ENCODE data around the gene OSGIN1. TPM values are rescaled to one million over a fixed set of nuclear protein-coding genes. Genes with fewer than 3 reads are reported as not detected.

Gene OSGIN1
- total RNA-seq, 2 donors from 2014 or later, result 4.4 to 9.4 TPM

DNA sequence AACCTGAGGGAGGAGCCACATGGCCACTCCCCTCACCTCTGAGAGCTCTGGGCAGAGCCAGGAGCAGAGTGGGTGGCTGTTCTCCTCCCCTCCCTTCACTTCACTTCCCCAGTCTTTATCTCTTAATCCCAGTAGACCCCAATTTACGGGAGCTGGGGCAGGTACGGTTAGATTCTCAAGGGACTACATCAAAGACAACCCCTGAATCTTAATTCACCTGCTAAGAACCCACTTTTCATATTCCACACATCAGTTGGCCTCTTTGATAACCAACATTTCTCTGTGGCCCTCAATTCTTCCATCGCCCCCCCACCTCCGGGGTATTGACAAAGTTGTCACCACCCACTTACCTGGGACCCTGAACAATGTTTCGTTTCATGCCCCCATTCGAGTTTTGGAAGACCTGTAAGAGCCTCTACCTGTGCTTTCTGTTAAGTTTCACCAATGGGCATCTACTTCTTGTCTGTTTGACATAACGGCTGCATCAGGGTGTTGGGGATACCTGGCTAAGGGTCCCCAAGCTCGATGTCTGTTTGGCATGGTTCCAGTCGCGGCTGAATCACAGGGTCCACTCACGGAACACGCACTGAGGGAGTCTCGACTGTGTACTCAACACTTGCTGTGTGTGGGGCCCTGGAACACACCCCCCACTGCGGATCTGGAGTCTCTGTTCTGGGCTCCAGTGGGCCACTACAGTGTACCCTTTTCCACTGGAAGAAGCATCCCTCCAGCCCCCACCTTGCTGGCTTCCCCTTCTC is 61.7 kb downstream of the OSGIN1 start:
- Histone ChIP-seq H3K36me3 (no peaks in the 10 kb centered on the region), H3K27me3 (replicated peaks; ENCODE audit: insufficient read depth) (no peaks in the 10 kb centered on the region), H3K4me3 (no peak overlapping the region), H3K27ac (no peak overlapping the region), H3K9me3 (no peaks in the 10 kb centered on the region), H3K4me1 (replicated peaks) (no peaks in the 10 kb centered on the region)
- intact Hi-C loops (cut with DNase I), result no loop called here
- DNase-seq (ENCODE audit: low spot score), result no peak
- TF ChIP-seq POLR2A (IDR thresholded peaks at IDR 0.05), result no peak
- TF ChIP-seq, protein P1, sequence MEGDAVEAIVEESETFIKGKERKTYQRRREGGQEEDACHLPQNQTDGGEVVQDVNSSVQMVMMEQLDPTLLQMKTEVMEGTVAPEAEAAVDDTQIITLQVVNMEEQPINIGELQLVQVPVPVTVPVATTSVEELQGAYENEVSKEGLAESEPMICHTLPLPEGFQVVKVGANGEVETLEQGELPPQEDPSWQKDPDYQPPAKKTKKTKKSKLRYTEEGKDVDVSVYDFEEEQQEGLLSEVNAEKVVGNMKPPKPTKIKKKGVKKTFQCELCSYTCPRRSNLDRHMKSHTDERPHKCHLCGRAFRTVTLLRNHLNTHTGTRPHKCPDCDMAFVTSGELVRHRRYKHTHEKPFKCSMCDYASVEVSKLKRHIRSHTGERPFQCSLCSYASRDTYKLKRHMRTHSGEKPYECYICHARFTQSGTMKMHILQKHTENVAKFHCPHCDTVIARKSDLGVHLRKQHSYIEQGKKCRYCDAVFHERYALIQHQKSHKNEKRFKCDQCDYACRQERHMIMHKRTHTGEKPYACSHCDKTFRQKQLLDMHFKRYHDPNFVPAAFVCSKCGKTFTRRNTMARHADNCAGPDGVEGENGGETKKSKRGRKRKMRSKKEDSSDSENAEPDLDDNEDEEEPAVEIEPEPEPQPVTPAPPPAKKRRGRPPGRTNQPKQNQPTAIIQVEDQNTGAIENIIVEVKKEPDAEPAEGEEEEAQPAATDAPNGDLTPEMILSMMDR (IDR thresholded peaks at IDR 0.05), result no peak
- no peak for TF ChIP-seq POLR2AphosphoS5 (IDR thresholded peaks at IDR 0.05)
- 72% methylated on average over 14 of the region's 14 CpGs for WGBS

DNA sequence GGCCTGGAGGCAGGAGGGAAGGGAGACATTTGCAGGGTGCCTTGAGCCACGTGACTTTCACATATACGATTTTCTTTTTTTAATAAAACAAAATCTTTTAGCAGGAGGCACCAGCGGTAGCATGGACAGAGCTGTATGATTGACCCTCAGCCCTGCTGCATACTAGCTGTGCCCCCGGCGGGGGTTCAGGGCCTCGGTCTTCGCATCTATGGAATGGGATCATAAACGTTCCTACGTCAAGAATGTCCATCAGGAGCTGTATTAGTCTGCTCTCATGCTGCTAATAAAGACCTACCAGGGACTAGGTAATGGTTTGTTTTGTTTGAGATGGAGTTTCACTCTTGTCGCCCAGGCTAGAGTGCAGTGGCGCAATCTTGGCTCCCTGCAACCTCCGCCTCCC is 62.4 kb downstream of the OSGIN1 start:
- intact Hi-C loops (cut with DNase I), result no loop called here
- TF ChIP-seq POLR2AphosphoS5 (IDR thresholded peaks at IDR 0.05), result no peak
- TF ChIP-seq POLR2A (IDR thresholded peaks at IDR 0.05), result no peak
- TF ChIP-seq, protein P1 (IDR thresholded peaks at IDR 0.05), result no peak

More for the DNA sequence above, 62.4 kb downstream of the OSGIN1 start:
- Histone ChIP-seq H3K4me3 (no peak overlapping the region), H3K9me3 (no peaks in the 10 kb centered on the region), H3K36me3 (no peaks in the 10 kb centered on the region), H3K4me1 (replicated peaks) (no peaks in the 10 kb centered on the region), H3K27me3 (replicated peaks; ENCODE audit: insufficient read depth) (no peaks in the 10 kb centered on the region), H3K27ac (no peak overlapping the region)
- DNase-seq (ENCODE audit: low spot score), result no peak
- 81% methylated on average over 12 of the region's 12 CpGs for WGBS

Other genes starting within 250 kb of the OSGIN1 start
- 10 to 100 TPM; 17.4 to 18.7 TPM for gene HSBP1, start 145.3 kb upstream of the OSGIN1 start, total RNA-seq
- gene MLYCD, start 54.1 kb upstream of the OSGIN1 start, total RNA-seq, result 10 to 100 TPM in 1 of 2 donors, 1 to 10 TPM in 1; 6.5 to 16.7 TPM
- gene NECAB2, start 15.0 kb downstream of the OSGIN1 start, total RNA-seq, result 1 to 10 TPM in 1 of 2 donors, not detected in 1; 2.8 TPM
- not detected for gene SLC38A8, start 89.6 kb downstream of the OSGIN1 start, total RNA-seq
- gene MBTPS1, start 163.7 kb downstream of the OSGIN1 start, total RNA-seq, result 100 to 1,000 TPM in 1 of 2 donors, 10 to 100 TPM in 1; 79.0 to 133 TPM
- 10 to 100 TPM; 12.0 to 17.3 TPM for gene HSDL1, start 191.9 kb downstream of the OSGIN1 start, total RNA-seq
- gene DNAAF1, start 192.1 kb downstream of the OSGIN1 start, total RNA-seq, result 1 to 10 TPM in 1 of 2 donors, under 1 TPM in 1; 0.32 to 8.2 TPM
- gene TAF1C, start 233.8 kb downstream of the OSGIN1 start, total RNA-seq, result 10 to 100 TPM; 53.4 to 87.9 TPM
- gene ADAD2, start 237.9 kb downstream of the OSGIN1 start, total RNA-seq, result 10 to 100 TPM in 1 of 2 donors, under 1 TPM in 1; 0.91 to 47.7 TPM

Measured in prostate gland (tissue), 2 donors.